Activated T-helper 1 cell treated with anti-CD3 and anti-CD28 coated beads, Interleukin-2, amount 50 U/mL, for 16 hours (primary cell): Measurements from ENCODE around the gene KLF9.
"Not testable (repeated sequence)": the region's sequence is repeated elsewhere in the genome, so short reads cannot be mapped to it uniquely, and the experiment has no call there.

Experiments used
- DNase-seq, 2 donors: peaks; one replicate each; pipeline ENCODE4 v3.0.0-alpha.2; 2020; ENCODE audit warnings: low read depth in 1 of 2, low spot score in 1 of 2

Gene KLF9

GRCh38 chr9:70405808-70406433 lies 8.5 kb downstream of the KLF9 start:
- no peak for DNase-seq

GRCh38 chr9:70404261-70404660 lies 10.2 kb downstream of the KLF9 start:
- no peak for DNase-seq

GRCh38 chr9:70403618-70404025 lies 10.8 kb downstream of the KLF9 start:
- DNase-seq: no peak

- no peak for DNase-seq
Measured at GRCh38 chr9:70403166-70403565, 11.3 kb downstream of the KLF9 start.

- DNase-seq: no peak
Measured at GRCh38 chr9:70402213-70402612, 12.2 kb downstream of the KLF9 start.

GRCh38 chr9:70401241-70401640 lies 13.2 kb downstream of the KLF9 start:
- not testable (repeated sequence) for DNase-seq

- no peak for DNase-seq
Measured at GRCh38 chr9:70400107-70400892, 14.2 kb downstream of the KLF9 start.

GRCh38 chr9:70399141-70399540 lies 15.3 kb downstream of the KLF9 start:
- DNase-seq: no peak

GRCh38 chr9:70398145-70398556 lies 16.3 kb downstream of the KLF9 start:
- no peak for DNase-seq

GRCh38 chr9:70395652-70396051 lies 18.8 kb downstream of the KLF9 start:
- DNase-seq: no peak

- DNase-seq: no peak
Measured at GRCh38 chr9:70392850-70393249, 21.6 kb downstream of the KLF9 start.

- DNase-seq: no peak
Measured at GRCh38 chr9:70392189-70392588, 22.3 kb downstream of the KLF9 start.

- no peak for DNase-seq
Measured at GRCh38 chr9:70390933-70391341, 23.5 kb downstream of the KLF9 start.

- no peak for DNase-seq
Measured at GRCh38 chr9:70389621-70390266, 24.7 kb downstream of the KLF9 start.

GRCh38 chr9:70389188-70389587 lies 25.3 kb downstream of the KLF9 start:
- DNase-seq: no peak

- DNase-seq: no peak
Measured at GRCh38 chr9:70387663-70388062, 26.8 kb downstream of the KLF9 start.

GRCh38 chr9:70385426-70385825 lies 29.0 kb downstream of the KLF9 start:
- DNase-seq: no peak

GRCh38 chr9:70382709-70383605 lies 31.5 kb downstream of the KLF9 start:
- DNase-seq: no peak

GRCh38 chr9:70382046-70382708 lies 32.3 kb downstream of the KLF9 start:
- DNase-seq: no peak

GRCh38 chr9:70374962-70375618 lies 39.4 kb downstream of the KLF9 start:
- no peak for DNase-seq
